Esophagus muscularis mucosa (tissue), 4 donors: ENCODE measurements around the gene NT5M. TPM values are rescaled to one million over a fixed set of nuclear protein-coding genes. Genes with fewer than 3 reads are reported as not detected.

Experiments used
- DNase-seq: peaks from one replicate; pipeline ENCODE4 v3.0.0-alpha.2; 2017; ENCODE audit errors: extremely low spot score
- H3K27ac ChIP-seq, 4 donors: fragments of 200-600 bp; sonication (generic); replicated peaks in 1 of 4; 1 replicate in 3 of 4; 2 replicates in 1 of 4; pipeline ENCODE4 v1.5.1; 2016 to 2019; ENCODE audit warnings: mild to moderate bottlenecking in 1 of 4
- H3K27me3 ChIP-seq, 4 donors: fragments of 200-600 bp; sonication (generic); one replicate each; pipeline versions ENCODE4 v1.5.1 to v1.6.0; 2016 to 2019
- H3K36me3 ChIP-seq, 4 donors: fragments of 200-600 bp; sonication (generic); one replicate each; pipeline ENCODE4 v1.5.1; 2016 to 2019
- H3K4me1 ChIP-seq, 4 donors: fragments of 200-600 bp; sonication (generic); one replicate each; pipeline ENCODE4 v1.5.1; 2016 to 2019
- H3K4me3 ChIP-seq, 4 donors: fragments of 200-600 bp; sonication (generic); 1 replicate in 2 of 4; 2 replicates in 2 of 4; pipeline ENCODE4 v1.5.1; 2016 to 2019; ENCODE audit warnings: mild to moderate bottlenecking in 4 of 4, moderate library complexity in 1 of 4
- H3K9me3 ChIP-seq, 4 donors: fragments of 200-600 bp; sonication (generic); 1 replicate in 3 of 4; 2 replicates in 1 of 4; pipeline ENCODE4 v1.5.1; 2016 to 2019
- EP300 ChIP-seq: sonication (generic); formaldehyde crosslinking; IDR thresholded peaks from one replicate; pipeline ENCODE4 v1.6.1; 2017; ENCODE audit warnings: antibody characterized with exemption
- POLR2A ChIP-seq: fragments of 450-650 bp; IDR thresholded peaks from one replicate; pipeline ENCODE4 v1.6.1; 2017; ENCODE audit warnings: antibody characterized with exemption, moderate library complexity, mild to moderate bottlenecking, low read depth
- POLR2AphosphoS5 ChIP-seq, 2 donors: sonication (generic); formaldehyde crosslinking; IDR thresholded peaks; one replicate each; pipeline ENCODE4 v1.6.1; 2017; ENCODE audit warnings: antibody characterized with exemption in 2 of 2
- WGBS: methylation state at CpG from one replicate; pipeline ENCODE4 v1.1.5; 2018; 5-methylcytosine and 5-hydroxymethylcytosine counted together
- intact Hi-C: fragments of 100-400 bp; cut with DNase I; formaldehyde crosslinking; loops from one replicate; pipeline ENCODE4 v1.15.1; 2023
- total RNA-seq, 4 donors: library from RNA; depleted of rRNA; stranded (reverse); fragments of >200 nt; gene quantifications; one replicate each; pipeline versions ENCODE4 v1.1.0 to v1.2.1, GENCODE V29; 2016
- TF ChIP-seq, protein P1 (sequence below), 3 experiments: fragments of 200-600 bp in 2 of 3; fragments of 450-650 bp in 1 of 3; sonication (generic) in 2 of 3; IDR thresholded peaks; one replicate each; pipeline ENCODE4 v1.5.1; 2017 to 2019; ENCODE audit warnings: antibody characterized with exemption in 3 of 3, mild to moderate bottlenecking in 2 of 3, moderate library complexity in 1 of 3

Gene NT5M
- total RNA-seq, 4 donors from 2014 or later = 4.3 to 11.5 (median 7.0) TPM

DNA sequence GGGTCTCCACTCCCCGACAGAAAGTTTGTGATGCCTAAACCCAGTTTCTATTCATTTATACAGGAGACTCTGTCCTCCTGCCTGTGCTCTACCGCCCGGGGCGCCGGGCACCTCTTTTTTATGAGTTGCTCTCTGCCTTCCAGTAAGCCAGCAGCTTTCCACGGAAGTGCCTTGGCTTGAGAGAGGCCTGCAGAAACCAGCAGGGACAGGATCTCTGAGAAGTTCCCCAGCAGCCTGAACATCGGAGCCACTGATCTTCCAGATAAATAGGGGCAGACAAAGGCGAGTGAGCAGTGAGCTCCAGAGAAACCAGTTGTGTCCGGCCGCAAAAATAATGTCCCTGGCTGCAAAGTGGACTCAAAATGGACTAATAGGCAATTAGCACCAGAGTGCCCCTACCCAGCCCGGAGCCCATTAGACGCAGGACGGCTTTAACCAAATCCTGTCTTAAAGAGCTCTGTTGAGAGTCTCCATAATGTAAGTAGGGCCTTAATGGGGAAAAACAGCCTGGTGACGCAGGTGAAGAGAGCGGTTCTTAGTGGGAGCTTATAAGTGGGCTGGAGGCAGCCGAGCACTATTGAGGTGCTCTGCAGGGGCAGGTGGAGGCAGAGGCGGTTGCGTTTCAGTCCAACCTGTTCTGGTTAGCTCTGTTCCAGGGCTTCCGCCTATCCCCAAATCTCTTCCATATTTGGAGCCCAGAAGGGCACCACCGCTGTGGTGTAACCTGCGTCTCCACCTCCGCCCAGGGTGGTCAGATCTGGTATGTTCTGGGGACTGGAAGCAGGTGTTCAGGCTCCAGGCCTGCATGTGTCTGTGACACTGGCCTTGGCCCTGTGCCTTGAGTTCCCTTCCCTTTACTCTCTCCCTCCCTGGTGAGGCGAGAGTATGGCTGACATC lies 74.1 kb downstream of the NT5M start:
- no peak overlapping the region for H3K27ac ChIP-seq
- H3K4me3 ChIP-seq = no peak overlapping the region
- peaks cover 0 to 5% (median 2%) of the 10 kb centered on the region in 4 donors for H3K4me1 ChIP-seq
- peaks cover 0 to 21% (median 0%) of the 10 kb centered on the region in 4 donors for H3K27me3 ChIP-seq
- no peaks in the 10 kb centered on the region for H3K36me3 ChIP-seq
- no peak for DNase-seq
- no peak for TF ChIP-seq POLR2A
- no peak for TF ChIP-seq POLR2AphosphoS5 (IDR thresholded peaks at IDR 0.05)
- TF ChIP-seq EP300 = no peak
- whole genome bisulfite sequencing = 91% methylated on average over 20 of the region's 23 CpGs
- no peaks in the 10 kb centered on the region for H3K9me3 ChIP-seq
- intact Hi-C loops = no loop called here

DNA sequence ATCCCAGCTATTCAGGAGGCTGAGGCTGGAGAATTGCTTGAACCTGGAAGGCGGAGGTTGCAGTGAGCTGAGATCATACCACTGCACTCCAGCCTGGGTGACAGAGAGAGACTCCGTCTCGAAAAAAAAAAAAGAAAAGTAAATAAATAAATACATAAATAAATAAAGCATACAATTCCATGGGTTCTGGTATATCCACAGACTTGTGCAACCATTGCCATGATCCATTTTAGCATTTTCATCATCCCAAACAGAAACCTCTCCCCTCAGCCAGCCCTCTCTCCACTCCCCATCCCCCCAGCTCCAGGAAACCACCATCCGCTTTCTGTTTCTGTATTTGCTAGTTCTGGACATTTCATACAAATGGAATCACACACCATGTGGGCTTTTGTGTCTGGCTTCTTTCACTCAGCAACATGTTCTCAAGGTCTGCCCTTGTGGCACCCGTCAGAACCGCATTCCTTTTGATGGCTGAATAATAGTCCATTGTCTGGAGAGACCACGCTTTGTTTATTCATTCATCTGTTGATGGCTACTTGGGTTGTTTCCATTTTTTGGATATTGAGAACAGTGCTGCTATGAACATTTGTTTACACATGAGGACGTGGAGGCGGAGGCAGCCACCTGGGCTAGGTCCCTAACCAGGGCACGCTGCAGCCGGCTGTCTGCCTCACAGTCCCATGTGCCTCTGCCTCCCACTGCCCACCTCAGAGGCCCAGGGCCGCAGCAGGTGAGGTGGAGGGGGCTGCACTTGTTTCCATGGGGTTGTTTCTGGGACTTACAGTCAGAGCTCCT lies 76.2 kb downstream of the NT5M start:
- Histone ChIP-seq H3K4me3 (no peak overlapping the region), H3K27ac (no peak overlapping the region), H3K4me1 (peaks cover 0 to 5% (median 2%) of the 10 kb centered on the region in 4 donors), H3K9me3 (no peaks in the 10 kb centered on the region), H3K36me3 (no peaks in the 10 kb centered on the region), H3K27me3 (peaks cover 0 to 37% (median 0%) of the 10 kb centered on the region in 4 donors)
- TF ChIP-seq, protein P1, sequence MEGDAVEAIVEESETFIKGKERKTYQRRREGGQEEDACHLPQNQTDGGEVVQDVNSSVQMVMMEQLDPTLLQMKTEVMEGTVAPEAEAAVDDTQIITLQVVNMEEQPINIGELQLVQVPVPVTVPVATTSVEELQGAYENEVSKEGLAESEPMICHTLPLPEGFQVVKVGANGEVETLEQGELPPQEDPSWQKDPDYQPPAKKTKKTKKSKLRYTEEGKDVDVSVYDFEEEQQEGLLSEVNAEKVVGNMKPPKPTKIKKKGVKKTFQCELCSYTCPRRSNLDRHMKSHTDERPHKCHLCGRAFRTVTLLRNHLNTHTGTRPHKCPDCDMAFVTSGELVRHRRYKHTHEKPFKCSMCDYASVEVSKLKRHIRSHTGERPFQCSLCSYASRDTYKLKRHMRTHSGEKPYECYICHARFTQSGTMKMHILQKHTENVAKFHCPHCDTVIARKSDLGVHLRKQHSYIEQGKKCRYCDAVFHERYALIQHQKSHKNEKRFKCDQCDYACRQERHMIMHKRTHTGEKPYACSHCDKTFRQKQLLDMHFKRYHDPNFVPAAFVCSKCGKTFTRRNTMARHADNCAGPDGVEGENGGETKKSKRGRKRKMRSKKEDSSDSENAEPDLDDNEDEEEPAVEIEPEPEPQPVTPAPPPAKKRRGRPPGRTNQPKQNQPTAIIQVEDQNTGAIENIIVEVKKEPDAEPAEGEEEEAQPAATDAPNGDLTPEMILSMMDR (IDR thresholded peaks at IDR 0.05) = no peak
- TF ChIP-seq POLR2AphosphoS5 (IDR thresholded peaks at IDR 0.05) (no peak), EP300 (no peak), POLR2A (no peak)
- 71% methylated on average over 11 of the region's 12 CpGs for WGBS
- DNase-seq = no peak
- intact Hi-C loops = no loop called here

DNA sequence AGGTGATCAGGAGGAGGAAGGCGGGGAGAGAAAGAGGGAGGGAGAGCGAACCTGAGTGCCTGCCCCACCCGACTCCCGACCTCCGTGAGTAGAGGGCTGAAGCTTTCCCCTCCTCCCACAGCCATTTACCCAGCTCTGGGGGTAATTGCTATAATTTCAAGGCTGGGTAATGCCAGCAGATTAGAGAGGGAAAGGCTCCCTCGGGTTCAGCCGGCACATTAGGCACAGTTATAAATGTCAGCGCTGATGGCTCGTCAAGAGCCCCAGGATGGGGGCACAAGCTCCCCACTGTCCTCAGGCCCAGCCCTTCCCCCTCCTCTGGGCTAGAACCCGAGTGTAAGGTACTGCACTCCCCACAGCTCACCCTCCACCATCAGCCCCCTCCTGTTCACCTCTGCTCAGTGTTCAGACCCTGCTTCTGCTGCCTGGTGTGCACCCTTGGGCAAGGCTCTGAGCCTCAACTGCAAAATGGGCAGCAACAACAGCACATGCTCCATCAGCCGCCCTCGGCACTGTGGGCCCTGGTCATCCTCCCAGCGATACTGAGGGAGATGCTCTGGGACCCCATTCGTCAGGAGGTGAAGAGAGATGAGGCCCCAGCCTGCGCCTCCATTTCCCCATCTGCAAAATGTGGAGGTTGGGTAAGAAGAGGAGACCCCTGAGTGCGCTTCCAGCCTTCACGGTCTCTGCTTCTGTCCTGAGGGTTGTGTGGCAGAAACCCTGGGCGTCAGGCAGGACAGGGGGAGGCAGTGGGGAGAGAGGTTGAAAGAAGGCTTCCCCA lies 77.2 kb downstream of the NT5M start:
- no peaks in the 10 kb centered on the region for H3K36me3 ChIP-seq
- DNase-seq = no peak
- WGBS = 82% methylated on average over 14 of the region's 18 CpGs
- intact Hi-C loops = no loop called here
- H3K4me1 ChIP-seq = peaks cover 0 to 5% (median 2%) of the 10 kb centered on the region in 4 donors
- no peak for TF ChIP-seq POLR2AphosphoS5 (IDR thresholded peaks at IDR 0.05)
- TF ChIP-seq, protein P1 (IDR thresholded peaks at IDR 0.05) = no peak
- no peak for TF ChIP-seq EP300
- TF ChIP-seq POLR2A = no peak
- H3K27ac ChIP-seq = no peak overlapping the region
- H3K9me3 ChIP-seq = no peaks in the 10 kb centered on the region
- H3K4me3 ChIP-seq = no peak overlapping the region
- H3K27me3 ChIP-seq = peaks cover 0 to 45% (median 0%) of the 10 kb centered on the region in 4 donors

DNA sequence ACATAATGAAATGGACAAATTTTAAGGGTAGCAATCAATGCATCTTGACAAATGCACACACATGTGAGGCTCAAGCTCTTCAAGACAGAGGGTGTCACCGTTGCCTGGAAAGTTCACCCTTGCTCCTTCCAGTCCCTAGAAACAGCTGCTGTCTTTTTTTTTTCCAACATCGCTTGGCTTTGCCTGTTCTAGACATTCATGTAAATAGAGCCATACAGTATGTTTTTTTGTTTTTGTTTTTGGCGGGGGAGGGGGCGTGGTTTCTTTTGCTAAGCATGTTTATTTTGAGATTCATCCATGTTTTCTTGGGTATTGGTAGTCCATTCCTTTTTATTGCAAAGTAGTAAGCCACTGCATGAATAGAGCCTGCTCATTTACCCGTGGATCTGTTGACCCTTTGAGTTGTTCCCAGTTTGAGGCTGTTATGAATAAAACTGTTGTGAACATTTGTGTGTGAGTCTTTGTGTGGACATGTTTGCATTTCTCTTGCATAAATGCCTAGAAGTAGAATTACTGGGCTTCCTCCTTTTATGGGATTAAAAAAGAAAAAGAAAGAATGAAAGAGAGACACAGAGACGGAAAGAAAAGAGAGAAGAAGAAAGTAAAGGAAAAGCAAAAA lies 78.4 kb downstream of the NT5M start:
- peaks cover 0 to 3% (median 1%) of the 10 kb centered on the region in 4 donors for H3K4me1 ChIP-seq
- H3K4me3 ChIP-seq = no peak overlapping the region
- H3K27me3 ChIP-seq = peaks cover 0 to 58% (median 0%) of the 10 kb centered on the region in 4 donors
- TF ChIP-seq POLR2AphosphoS5 (IDR thresholded peaks at IDR 0.05) (no peak), EP300 (no peak), POLR2A (no peak)
- TF ChIP-seq, protein P1 (IDR thresholded peaks at IDR 0.05) = no peak
- no peaks in the 10 kb centered on the region for H3K9me3 ChIP-seq
- H3K36me3 ChIP-seq = no peaks in the 10 kb centered on the region
- H3K27ac ChIP-seq = no peak overlapping the region
- 60% methylated on average over 6 of the region's 6 CpGs for WGBS
- intact Hi-C loops = no loop called here
- DNase-seq = no peak
